Measurements from ENCODE around the gene SSBP1. TPM values are rescaled to one million over a fixed set of nuclear protein-coding genes. Genes with fewer than 3 reads are reported as not detected.

The SSBP1 gene
- total and polyA plus RNA-seq, 9 donors: 79.3 to 228 (median 92.3) TPM

DNA sequence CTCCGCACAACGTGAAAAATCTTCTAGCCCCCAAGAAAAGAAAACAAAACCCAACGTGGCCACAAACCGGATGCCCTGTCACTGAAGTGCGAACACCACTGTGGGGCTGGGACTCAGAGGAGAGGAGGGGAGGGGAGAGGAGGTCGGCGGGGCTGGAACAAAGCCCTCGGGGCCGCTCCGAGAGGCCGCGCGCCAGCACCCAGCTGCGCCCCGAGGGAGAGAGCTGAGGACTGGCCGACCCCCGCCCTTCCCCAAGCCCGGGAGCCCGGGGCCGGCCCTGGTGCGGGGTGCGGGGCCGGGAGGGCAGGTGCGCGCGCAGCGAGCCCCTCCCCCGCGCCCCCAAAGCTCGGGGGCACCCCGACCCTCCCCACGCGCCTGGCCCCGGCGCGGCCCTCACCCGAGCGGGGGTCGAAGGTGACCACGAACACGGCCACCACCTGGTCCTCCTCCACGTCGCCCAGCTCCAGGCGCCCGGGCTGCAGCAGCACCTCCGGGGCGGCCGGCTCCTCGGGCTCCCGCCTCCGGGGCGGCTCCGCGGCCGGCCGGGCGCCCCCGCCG lies 36.6 kb upstream of the SSBP1 start:
- no peak for TF ChIP-seq EP300 (IDR thresholded peaks at IDR 0.05)
- no peak for TF ChIP-seq POLR2A (IDR thresholded peaks at IDR 0.05)
- TF ChIP-seq CTCF (IDR thresholded peaks at IDR 0.05): no peak
- Histone ChIP-seq H3K36me3 (no peaks in the 10 kb centered on the region), H3K4me3 (peak overlapping the region; percentile 64), H3K27me3 (no peaks in the 10 kb centered on the region), H3K9me3 (no peaks in the 10 kb centered on the region), H3K27ac (peak overlapping the region; percentile 77 to 85), H3K4me1 (ENCODE audit: insufficient read depth) (no peaks in the 10 kb centered on the region)
- intact Hi-C loops (cut with DNase I): no loop called here
- WGBS, 3 donors: 0 to 2% (median 1%) methylated on average over 10 to 59 of the region's 59 CpGs
- DNase-seq: peak; percentile 37 to 62 (median 57)

- no peak for TF ChIP-seq EP300 (IDR thresholded peaks at IDR 0.05)
- no peak for TF ChIP-seq POLR2A (IDR thresholded peaks at IDR 0.05)
- no peak for TF ChIP-seq CTCF (IDR thresholded peaks at IDR 0.05)
- Histone ChIP-seq H3K27me3 (no peaks in the 10 kb centered on the region), H3K9me3 (no peaks in the 10 kb centered on the region), H3K4me1 (ENCODE audit: insufficient read depth) (no peaks in the 10 kb centered on the region), H3K27ac (peak within 1 kb of the TSS; percentile 77 to 85), H3K4me3 (peak within 1 kb of the TSS; percentile 64), H3K36me3 (no peaks in the 10 kb centered on the region)
- peak; percentile 32 to 67 (median 53) for DNase-seq
- intact Hi-C loops (cut with DNase I): no loop called here
- 0% methylated on average over 19 to 62 of the region's 62 CpGs for WGBS, 3 donors
Observed at GRCh38 chr7:141702047-141702567, 36.1 kb upstream of the SSBP1 start, which contains the start of gene DENND11. DENND11 (minus strand) TSS chr7:141702166; CDS start chr7:141702153, 13 bp downstream.

DNA sequence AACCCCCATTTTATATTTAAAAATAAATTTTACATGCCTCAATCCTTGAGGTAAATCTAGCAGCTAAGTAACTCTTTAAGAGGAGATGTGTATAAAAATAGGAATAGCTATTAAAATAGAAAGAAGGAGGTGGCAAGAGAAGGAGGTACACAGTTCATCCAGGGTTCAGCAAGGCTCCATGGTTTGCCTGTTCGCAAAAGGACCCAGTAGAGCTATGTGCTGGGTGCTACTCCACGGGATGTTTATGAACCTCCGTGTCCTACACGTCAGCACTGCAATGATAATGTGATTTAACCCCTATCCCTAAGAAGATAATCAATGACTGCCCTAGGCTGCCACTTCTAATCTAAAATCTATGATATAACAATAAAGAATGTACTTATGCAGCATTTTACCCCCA lies 35.3 kb upstream of the SSBP1 start:
- Histone ChIP-seq H3K27ac (no peak overlapping the region), H3K36me3 (no peaks in the 10 kb centered on the region), H3K4me3 (no peak overlapping the region), H3K4me1 (ENCODE audit: insufficient read depth) (no peaks in the 10 kb centered on the region), H3K27me3 (no peaks in the 10 kb centered on the region), H3K9me3 (no peaks in the 10 kb centered on the region)
- intact Hi-C loops (cut with DNase I): no loop called here
- no peak for DNase-seq
- TF ChIP-seq EP300 (IDR thresholded peaks at IDR 0.05) (no peak), CTCF (IDR thresholded peaks at IDR 0.05) (no peak), POLR2A (IDR thresholded peaks at IDR 0.05) (no peak)
- 49 to 69% (median 60%) methylated on average over 4 of the region's 4 CpGs for WGBS, 3 donors

- TF ChIP-seq POLR2A (IDR thresholded peaks at IDR 0.05): no peak
- TF ChIP-seq CTCF (IDR thresholded peaks at IDR 0.05): no peak
- no peak for TF ChIP-seq EP300 (IDR thresholded peaks at IDR 0.05)
- 65 to 87% (median 76%) methylated on average over 3 of the region's 3 CpGs for WGBS, 3 donors
- H3K27ac ChIP-seq: no peak overlapping the region
- H3K4me3 ChIP-seq: no peak overlapping the region
- no peak for DNase-seq
- no peaks in the 10 kb centered on the region for H3K4me1 ChIP-seq (ENCODE audit: insufficient read depth)
- H3K36me3 ChIP-seq: no peaks in the 10 kb centered on the region
- H3K27me3 ChIP-seq: no peaks in the 10 kb centered on the region
- intact Hi-C loops (cut with DNase I): no loop called here
- H3K9me3 ChIP-seq: no peaks in the 10 kb centered on the region
Observed at GRCh38 chr7:141704112-141704511, 34.0 kb upstream of the SSBP1 start.

Data from ovary (tissue), 9 donors.